Subcutaneous preadipocyte (primary cell): Measurements from ENCODE around the gene HEYL. TPM values are rescaled to one million over a fixed set of nuclear protein-coding genes. Genes with fewer than 3 reads are reported as not detected.

Experiments used
- total RNA-seq: library from RNA; depleted of rRNA; stranded (reverse); fragments of >200 nt; gene quantifications from 2 replicates; pipeline ENCODE4 v1.2.3, GENCODE V29; 2012

HEYL gene
- total RNA-seq = under 0.01 TPM in 1 of 2 replicates, not detected in the other

DNA sequence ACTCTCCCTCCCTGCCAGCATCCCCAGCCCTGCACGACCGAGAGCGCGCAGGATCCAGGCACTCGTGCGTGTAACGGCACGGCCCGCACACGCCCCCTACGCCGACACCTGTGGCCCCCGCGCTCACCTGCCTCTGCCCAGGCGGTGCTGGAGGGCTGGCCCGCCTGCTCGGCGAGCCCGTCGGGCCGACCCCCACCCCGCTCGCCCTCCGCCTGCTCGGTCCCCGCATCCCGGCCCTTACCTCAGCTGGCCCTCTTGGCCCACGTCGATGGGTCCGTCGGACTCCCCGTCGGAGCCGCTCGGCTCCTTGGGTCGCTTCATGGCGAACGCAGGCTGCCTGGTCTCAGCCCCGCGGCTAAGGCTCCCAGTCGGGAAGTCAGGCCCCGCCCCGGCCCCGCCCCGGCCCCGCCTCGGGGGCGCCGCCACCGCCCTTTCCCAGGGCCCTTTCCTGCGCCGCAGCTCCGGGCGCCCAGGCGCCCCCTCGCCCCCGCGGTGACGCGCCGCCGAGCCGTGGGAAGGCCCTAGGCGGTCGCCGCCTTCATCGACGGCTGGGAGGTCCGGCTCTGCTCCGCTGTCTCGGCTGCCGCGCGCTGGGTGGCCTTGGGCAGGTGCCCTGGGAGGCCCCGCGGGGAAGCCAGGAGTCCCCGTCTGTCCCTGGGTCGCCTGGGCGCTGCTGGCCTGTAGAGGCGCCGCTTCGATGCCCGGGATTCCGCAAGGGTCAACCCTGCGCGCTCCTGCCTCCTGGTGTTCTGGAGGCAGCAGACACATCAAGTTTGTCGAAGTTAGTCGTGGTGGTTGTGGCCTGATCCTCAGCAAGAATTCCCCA is at the start of gene HEYL:
Gene HEYL, minus strand, starts transcription at position 339 of the 826 bp plus-strand sequence. Its CDS starts 18 bp downstream, at position 321.

DNA sequence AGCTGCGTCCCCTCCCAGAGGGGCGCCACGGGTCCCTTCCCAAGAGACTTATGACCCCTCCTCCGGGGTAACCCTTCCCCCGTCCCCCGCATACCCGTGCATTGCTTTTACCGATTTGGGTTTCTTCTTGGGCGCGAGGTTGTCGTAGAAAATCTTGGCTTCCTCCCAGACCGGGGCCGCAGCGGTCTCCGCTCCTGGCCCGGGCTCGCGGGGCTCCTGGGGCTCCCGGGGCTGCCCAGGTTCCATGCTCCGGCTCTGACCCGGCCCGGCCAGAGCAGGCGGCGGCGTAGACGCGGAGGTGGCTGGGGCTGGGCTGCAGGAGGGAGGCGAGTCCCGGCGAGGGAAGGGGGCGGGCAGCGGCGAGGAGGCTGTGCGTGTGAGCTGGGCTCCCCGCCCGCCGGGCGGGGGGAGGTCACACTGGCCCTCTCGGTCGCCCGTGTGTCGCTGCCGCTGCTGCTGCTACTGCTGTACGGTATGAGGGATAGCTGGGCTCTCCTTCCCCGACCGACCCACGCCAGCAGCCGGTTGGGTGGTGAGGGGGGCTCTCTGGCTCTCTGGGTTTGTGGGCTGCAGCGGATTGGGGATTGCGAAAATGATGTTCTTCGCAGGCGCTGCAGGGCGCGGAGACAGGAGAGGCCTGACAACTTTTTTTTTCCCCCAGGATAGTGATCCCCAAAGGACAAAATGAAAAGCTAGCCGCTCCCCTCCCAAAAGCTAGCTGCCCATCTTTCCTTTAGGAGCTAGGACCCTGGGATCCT is 32.5 kb upstream of the HEYL start, which contains the start of gene NT5C1A:
Gene NT5C1A, minus strand, starts transcription at position 315 of the 758 bp plus-strand sequence. Its CDS starts 69 bp downstream, at position 246.

Other genes starting within 250 kb of the HEYL start
- not detected in 2 replicates for gene BMP8A, start 148.0 kb downstream of the HEYL start, total RNA-seq
- gene PABPC4, start 62.9 kb downstream of the HEYL start, total RNA-seq = 205 and 220 TPM in 2 replicates
- gene NT5C1A, start 32.5 kb upstream of the HEYL start, total RNA-seq = not detected in 2 replicates
- not detected in 2 replicates for gene HPCAL4, start 51.8 kb upstream of the HEYL start, total RNA-seq
- 23.5 and 25.0 TPM in 2 replicates for gene PPIE, start 99.2 kb upstream of the HEYL start, total RNA-seq
- 1.6 and 1.8 TPM in 2 replicates for gene OXCT2, start 131.7 kb upstream of the HEYL start, total RNA-seq
- under 0.01 TPM in 1 of 2 replicates, not detected in the other for gene BMP8B, start 149.2 kb upstream of the HEYL start, total RNA-seq
- gene TRIT1, start 243.9 kb upstream of the HEYL start, total RNA-seq = 18.7 and 24.4 TPM in 2 replicates